DMS53 treated with DMSO at 0.1 percent for 48 hours (cell line): ENCODE data around the gene LPCAT3.
"Not testable (repeated sequence)": the region's sequence is repeated elsewhere in the genome, so short reads cannot be mapped to it uniquely, and the experiment has no call there.

Source experiments
- DNase-seq: peaks from one replicate; lab custom pipeline; 2025; ENCODE audit not compliant: unreplicated experiment; lab: John Stamatoyannopoulos, UW

LPCAT3 gene

DNA sequence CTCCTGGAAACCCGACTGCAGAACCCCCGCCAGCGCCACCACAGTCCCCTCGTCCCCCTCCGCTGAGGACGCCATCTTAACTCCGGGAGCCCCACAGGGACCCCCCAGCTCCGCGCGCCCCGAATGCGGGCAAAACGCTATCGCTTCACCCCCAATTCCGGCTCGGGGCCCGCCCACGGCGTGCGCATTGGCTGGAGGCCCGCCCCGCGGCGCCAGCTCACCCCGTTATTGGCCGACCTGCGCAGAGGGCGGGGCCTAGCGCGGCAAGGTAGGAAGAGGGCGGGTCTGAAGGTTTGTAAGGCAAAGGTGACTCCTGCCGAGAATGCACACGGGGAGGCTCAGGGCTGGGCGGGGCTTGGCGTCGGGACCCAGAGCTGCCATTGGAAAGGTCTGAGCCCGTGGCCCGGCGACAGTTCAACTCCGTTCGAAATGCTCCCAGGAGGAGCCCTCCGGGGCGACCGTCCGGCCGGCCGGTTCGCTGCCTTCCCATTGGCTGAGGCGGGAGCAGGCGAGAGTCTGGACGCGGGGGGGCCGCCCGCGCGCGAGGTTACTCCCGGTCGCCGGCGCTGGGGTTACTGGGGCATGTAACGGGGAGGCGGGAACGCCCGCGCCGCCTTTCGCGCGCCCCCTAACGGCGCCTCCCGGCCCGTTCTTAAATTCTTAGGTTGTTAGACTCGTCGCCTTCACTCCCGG, at the start of gene LPCAT3:
TSS of gene LPCAT3 (minus strand) at position 127 of the 693 bp plus-strand sequence. CDS start at position 75, 52 bp downstream.
- peak; percentile 100 for DNase-seq

DNA sequence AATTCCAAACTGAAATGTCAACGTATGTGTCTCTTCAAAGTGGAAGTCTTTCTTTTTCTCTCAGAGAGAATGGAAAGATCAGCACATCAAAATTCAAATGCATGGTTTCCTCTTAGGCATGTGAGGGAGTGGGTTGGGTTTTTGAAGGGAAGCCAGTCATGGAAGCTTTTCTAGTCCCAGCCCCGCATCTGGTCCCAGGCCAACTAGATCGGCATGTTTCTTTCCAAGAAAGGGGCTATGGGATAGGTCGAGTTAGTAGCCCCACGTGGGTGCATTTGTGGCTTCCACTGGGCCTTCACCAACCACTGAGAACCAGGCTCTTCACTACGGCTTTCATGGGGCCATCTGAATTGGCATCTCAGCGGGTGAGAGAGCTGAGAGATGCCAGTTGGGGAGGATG, 48.8 kb upstream of the LPCAT3 start:
- DNase-seq, result no peak

DNA sequence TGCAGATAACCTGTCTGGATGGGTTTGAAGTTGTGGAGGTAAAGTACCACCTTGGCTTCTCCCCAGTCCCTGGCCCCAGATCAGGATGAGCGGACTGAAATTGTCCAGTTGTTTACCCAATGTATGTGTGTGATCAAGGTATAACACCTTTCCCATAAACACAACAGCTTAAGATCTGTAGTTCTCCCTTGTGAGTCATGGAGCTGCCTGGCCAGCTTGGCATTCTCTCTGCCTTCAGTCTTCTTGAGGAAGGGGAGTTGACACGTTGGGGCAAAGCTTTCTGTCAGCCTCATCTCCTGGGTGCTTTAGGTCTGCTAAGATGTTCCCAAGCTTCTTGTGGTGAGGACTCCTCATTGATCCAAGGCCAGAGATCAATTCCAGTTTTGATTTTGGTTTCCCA, 48.3 kb upstream of the LPCAT3 start:
- no peak for DNase-seq

DNA sequence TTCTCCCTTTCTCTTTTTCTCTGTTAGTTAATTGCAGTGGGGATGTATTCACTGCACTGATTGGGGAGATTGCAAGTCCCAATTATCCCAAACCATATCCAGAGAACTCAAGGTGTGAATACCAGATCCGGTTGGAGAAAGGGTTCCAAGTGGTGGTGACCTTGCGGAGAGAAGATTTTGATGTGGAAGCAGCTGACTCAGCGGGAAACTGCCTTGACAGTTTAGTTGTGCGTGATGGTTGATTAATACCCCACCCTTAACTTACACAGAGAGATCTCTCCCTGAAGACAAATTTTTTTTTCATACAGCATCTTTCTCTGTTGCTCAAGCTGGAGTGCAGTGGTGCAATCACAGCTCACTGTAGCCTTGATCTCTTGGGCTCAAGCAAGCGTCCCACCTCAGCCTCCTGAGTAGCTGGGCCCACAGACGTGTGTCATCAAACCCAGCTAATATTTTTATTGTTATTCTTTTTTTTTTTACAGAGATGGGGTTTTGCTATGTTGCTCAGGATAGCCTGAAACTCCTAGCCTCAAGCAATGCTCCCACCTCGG, 46.9 kb upstream of the LPCAT3 start:
- no peak for DNase-seq

DNA sequence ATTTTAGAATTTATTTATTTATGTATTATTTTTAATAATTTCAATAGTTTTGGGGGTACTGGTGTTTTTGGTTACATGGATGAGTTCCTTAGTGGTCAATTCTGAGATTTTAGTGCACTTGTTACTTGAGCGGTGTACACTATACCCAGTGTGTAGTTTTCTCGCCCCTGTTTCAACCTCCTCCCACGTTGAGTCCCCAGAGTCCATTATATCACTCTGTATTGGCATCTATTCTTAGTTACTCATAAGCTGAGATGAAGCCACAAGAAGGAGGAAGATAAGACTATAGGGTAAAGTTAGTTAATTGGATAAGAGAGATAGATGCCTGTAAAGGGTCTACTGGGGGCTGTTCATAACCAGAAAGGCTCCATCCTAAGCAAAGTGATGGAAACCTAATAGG, 46.2 kb upstream of the LPCAT3 start:
- DNase-seq, result no peak

GRCh38 chr12:7061596-7061995, 43.3 kb upstream of the LPCAT3 start:
- DNase-seq, result no peak

- no peak for DNase-seq
Measured at GRCh38 chr12:7061138-7061537, 42.9 kb upstream of the LPCAT3 start.

DNA sequence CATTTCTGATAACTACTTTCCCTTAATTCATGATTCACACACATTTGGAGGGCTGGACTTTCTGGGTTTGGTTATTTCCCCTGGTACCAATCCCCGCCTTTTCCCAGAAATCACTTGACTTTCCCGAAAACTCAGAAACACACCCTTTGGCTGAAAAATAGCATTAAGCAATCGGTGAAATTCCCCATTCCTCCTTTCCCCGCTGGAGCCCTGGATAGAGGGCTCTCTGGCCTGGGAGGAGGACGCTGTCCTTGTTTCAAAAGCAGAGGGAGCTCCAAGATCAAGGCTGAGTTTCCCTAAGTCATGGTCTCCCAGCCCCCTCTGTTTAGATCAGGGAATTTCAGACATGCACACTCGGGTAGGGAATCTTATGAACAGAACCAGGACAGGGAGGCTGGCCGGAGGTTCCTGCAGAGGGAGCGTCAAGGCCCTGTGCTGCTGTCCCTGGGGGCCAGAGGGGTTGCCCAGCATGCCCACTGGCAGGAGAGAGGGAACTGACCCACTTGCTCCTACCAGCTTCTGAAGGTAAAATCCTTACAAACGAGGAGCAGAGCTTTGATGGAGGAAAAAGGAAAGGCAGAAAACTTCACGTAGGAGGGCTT, 42.2 kb upstream of the LPCAT3 start, which contains the start of gene C1S:
TSS of gene C1S (plus strand) at position 366 of the 602 bp plus-strand sequence. CDS start 1,195 bp downstream, outside the sequence.
- DNase-seq, result no peak

- no peak for DNase-seq
Measured at GRCh38 chr12:7059780-7060179, 41.5 kb upstream of the LPCAT3 start.

GRCh38 chr12:7058850-7059395, 40.6 kb upstream of the LPCAT3 start:
- no peak for DNase-seq

DNA sequence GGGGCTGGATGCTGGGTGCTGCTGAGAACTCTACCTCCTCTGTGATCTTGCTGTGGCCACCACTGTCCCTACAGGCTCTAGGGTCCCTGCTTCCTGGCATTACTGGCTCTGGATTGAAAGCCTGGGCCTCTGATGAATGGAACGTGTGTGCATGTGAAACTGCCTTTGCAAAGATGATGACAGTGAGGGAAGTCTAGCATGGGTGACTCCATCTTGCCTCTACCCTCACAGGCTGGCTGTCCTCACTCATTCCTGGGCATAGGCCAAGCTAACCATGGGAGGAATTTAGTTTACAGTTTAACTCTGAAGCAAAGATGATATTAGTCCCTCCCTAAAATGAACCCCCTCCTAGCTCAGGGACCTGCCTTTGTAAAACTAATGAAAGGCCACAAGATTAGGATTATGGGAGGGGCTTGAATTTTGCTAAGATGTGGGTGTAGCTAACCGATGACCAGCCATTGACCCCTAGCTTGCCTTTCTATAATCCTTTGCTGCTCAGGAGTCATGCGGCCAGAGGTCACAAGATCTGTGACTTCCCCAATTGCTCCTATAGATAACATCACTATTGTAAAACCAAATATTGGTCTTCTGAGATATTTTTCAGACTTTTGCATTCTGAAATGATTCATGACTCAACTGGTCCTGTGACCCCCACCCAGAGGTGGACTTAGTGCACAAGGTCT, 40.0 kb upstream of the LPCAT3 start:
- no peak for DNase-seq

DNA sequence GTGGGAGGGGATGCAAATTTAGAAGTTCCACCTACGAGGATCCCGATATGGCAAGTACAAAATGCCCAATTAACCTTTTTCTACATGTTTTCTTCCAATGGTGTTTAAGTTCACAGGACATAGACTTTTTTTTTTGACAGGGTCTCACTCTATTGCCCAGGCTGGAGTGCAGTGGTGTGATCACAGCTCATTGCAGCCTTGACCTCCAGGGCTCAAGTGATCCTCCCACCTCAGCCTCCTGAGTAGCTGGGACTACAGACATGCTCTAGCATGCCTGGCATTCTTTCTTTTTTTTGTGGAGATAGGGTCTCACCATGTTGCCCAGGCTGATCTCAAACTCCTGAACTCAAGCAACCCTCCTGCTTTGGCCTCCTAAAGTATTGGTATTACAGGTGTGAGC, 37.5 kb upstream of the LPCAT3 start:
- DNase-seq, result not testable (repeated sequence)

- DNase-seq, result no peak
Measured at GRCh38 chr12:7054925-7055324, 36.6 kb upstream of the LPCAT3 start.

DNA sequence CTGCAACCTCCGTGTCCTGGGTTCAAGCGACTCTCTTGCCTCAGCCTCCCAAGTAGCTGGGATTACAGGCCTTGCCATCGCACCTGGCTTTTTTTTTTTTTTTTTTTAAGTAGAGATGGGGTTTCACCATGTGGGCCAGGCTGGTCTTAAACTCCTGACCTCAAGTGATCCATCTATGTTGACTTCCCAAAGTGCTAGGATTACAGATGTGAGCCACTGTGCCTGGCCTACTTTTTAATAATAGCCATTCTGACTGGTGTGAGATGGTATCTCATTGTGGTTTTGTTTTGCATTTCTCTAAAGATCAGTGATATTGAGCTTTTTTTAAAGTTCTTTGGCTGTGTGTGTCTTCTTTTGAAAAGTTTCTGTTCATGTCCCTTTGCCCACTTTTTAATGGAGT, 31.7 kb upstream of the LPCAT3 start:
- DNase-seq, result not testable (repeated sequence)

GRCh38 chr12:7049445-7049951, 31.2 kb upstream of the LPCAT3 start:
- not testable (repeated sequence) for DNase-seq

DNA sequence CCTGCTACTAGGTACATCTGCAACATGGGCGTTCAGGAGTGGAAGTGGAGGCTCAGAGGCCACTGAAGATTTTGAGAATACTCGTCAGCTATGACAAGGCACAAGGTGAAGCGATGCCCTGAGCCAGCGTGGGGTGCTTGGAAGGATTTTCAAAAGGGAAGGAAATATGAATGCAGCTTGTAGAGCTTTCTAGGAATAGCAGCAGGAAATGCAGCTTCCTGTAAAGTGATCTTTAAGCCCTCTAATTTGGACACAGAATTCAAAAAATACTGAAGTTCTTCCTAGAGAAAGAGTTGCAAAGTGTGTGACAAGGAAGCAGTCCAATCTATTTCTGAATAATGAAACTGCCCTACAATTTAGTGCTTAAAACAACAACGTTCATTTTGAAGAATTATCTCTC, 29.0 kb upstream of the LPCAT3 start:
- no peak for DNase-seq

DNA sequence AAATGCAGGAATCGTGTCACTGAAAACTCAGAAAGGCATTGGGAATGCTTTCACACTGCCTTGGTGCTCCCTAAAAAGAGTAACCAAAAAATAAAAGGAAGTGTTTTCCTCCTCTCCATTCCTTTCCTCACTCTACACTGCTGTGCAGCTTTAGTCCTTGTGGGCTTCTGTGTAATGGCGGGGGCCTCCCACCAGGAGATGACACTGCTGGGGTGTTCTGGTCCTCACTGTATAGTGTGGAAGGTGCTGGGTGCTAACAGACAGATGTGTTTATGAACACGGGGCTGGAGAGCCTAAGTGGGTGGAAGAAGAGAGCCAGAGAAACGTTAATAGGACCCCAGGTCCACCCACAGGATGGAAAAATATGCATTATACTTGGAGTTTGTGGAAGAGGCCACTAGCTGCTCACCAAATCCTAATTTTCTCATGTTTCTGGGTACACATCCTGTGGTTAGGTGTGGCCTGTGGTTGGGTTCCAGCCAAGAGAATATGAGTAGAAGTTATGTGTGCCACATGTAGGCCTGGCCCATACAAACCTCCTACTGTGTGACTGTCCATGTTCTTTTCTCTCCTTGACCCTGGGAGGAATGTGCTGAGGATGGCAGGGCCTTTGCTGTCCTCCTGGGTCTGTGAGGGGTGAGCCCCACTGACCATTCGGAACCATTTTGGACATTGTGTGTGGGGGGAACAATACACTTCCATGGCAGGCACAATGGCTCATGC, 28.3 kb upstream of the LPCAT3 start:
- DNase-seq, result no peak

DNA sequence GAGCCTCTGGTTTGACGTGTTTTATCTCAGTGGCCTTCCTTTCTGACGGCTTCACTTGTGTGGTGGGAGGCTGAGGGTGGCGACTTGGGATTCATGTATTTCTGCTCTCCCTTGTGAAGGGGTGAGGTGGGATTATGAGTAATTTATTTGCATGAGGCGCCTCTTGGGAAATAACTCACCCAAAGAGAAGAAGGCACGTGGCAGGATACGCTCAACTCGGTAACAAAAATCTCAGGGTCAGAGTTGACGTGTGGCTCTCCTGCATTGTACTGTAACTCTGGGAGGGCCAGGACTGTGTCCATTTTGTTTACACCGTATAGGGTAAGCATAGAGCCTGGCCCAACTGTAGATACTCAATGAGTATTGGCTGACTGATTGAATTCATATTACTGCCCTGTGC, 27.6 kb upstream of the LPCAT3 start:
- no peak for DNase-seq

DNA sequence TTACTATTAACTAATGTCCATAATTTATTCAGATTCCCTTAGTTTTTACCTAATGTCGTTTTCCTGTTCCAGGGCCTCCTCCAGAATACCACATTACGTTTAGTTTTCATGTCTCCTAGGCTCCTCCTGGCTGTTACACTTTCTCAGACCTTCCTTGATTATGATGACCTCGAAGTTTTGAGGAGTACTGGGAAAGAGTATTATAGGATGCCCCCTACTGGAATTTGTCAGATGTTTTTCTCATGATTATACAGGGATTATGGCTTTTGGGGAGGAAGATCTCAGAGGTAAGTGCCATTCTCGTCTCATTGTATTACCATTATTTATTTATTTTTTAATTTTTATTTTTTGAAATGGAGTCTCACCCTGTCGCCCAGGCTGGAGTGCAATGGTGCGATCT, 24.6 kb upstream of the LPCAT3 start:
- DNase-seq, result peak; percentile 71

GRCh38 chr12:7039403-7039802, 21.1 kb upstream of the LPCAT3 start:
- DNase-seq, result no peak

DNA sequence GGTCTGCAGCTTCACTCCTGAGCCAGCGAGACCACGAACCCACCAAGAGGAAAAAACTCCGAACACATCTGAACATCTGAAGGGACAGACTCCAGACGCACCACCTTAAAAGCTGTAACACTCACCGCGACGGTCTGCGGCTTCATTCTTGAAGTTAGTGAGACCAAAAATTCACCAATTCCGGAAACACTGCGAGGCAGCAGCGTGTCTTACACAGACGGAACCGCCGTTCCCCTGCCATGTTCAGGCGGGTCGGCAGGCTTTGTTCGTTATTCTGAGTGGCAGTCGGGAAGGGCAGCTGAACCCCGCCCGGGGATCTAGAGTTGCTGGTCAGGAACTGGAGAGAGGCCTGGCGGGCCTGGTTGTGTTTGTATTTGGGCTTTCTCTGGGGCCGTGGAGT, 20.3 kb upstream of the LPCAT3 start:
- DNase-seq, result no peak
